Keratinocyte (primary cell): ENCODE data around the gene CWC22.

Source experiments
- CTCF ChIP-seq, 3 experiments: IDR thresholded peaks in 1 of 3; conservative IDR thresholded peaks in 1 of 3; optimal IDR thresholded peaks in 1 of 3; 2 replicates in 2 of 3; 3 replicates in 1 of 3; pipeline versions ENCODE3 to v1.5.1; 2011; ENCODE audit warnings: low read length in 3 of 3, mild to moderate bottlenecking in 3 of 3, moderate library complexity in 2 of 3, control low read depth in 1 of 3, inconsistent platforms in 1 of 3; ENCODE audit not compliant: insufficient read depth in 2 of 3; ENCODE audit errors: extremely low read depth in 1 of 3
- EZH2 ChIP-seq: IDR thresholded peaks from one replicate; pipeline ENCODE4 v1.6.1; 2012; ENCODE audit warnings: inconsistent platforms, mild to moderate bottlenecking, low read length, moderate library complexity

DNA sequence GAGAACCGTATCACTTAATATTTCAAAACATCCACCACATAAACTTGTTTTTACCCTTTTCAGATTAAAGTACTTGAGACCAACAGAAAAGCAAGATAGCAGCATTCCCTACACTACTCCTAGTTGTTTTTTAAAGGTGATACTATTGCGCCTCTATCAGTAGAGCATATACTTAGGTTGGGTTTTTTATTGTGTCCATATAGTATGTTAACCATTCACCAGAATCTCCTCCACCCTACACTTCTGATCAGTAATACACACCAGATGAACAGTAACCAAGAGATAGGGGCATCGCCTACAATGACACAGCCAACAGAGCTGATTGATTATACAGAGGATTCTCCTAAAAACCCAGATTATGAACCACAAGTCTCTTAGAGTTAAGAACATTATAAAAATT, 75.6 kb downstream of the CWC22 start:
- TF ChIP-seq CTCF (optimal IDR thresholded peaks at IDR 0.05 in 1 of 3, IDR thresholded peaks at IDR 0.05 in 1 of 3, conservative IDR thresholded peaks at IDR 0.05 in 1 of 3; ENCODE audit: extremely low read depth in 1 of 3, insufficient read depth in 2 of 3, low read length in 3 of 3) (no peak), EZH2 (no peak)
